HL-60/S4 treated with phorbol 12-myristate 13-acetate at 8.2 ng/mL for 4 days and 3 days (cell line): ENCODE data around the gene CCM2.

Experiments used
- in situ Hi-C: fragments of 300-500 bp; cut with MboI; formaldehyde crosslinking; loops from 2 replicates; pipeline ENCODE4 v1.15.0; 2022; ENCODE audit warnings: low sequenced_read_pairs

Gene CCM2

GRCh38 chr7:45000093-45001032, at the start of gene CCM2:
CCM2 (plus strand) TSS chr7:45000201; CDS start chr7:45000334, 133 bp downstream.
- in situ Hi-C loops = no loop called here

- in situ Hi-C loops = no loop called here
Measured at GRCh38 chr7:44953156-44953555, 46.8 kb upstream of the CCM2 start.

GRCh38 chr7:44955733-44956132, 44.3 kb upstream of the CCM2 start:
- in situ Hi-C loops = no loop called here

DNA sequence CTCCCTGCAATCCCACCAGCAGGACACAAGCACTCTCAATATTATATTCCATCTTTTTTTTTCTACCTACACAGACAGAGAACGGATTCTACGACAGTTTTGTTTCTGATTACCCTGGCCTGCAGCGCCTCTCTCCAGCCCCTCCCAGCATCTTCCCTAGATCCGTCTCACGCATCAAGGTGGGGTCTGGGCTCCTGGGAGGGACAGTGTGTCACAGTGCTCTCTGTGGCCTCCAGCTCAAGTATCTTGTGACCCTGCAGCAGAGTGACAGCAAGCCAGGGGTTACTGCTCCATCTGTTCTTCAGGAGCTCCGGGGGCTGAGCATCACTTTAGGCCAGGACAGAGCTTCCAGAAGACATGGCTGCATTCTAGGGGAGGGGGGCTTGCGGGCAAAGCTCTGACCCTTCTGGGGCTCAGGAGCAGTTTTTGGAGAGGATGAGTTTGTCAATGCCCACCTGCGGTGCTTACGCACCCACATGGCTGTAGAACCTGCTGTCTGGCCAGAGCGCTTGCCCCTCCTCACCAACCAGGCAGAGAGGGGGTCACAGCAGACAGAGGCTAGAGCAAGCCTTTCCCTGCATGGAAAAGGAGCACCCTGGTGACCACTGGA, 43.7 kb upstream of the CCM2 start:
- in situ Hi-C loops = no loop called here

DNA sequence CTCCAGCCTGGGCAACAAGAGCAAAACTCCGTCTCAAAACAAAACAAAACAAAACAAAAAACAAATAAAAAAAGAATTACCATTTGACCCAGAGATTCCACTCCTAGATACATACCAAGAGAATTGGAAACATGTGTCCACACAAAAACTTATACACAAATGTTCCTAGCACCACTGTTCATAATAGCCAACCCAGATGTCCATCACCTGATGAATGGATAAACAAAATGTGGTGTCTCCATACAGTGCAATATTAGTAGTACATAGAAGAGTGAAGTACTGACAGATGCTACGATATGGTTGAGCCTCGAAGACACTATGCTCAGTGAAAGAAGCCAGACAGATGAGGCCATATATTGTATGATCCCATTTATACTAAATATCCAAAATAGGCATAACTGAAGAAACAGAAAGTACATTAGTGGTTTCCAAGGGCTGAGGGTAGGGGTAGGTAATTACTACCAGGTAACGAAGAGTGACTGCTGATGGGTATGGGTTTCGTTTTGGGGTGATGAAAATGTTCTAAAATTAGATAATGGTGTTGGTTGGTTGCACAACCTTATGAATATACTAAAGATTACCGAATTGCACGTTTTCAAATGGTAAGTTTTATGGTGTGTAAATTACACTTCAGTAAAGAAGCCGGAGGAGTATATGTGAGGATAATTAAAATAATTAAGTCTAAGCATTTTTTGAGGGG, 41.2 kb upstream of the CCM2 start:
- in situ Hi-C loops = no loop called here

GRCh38 chr7:44959433-44959951, 40.5 kb upstream of the CCM2 start:
- in situ Hi-C loops = no loop called here

GRCh38 chr7:44960011-44960580, 39.9 kb upstream of the CCM2 start:
- in situ Hi-C loops = no loop called here

DNA sequence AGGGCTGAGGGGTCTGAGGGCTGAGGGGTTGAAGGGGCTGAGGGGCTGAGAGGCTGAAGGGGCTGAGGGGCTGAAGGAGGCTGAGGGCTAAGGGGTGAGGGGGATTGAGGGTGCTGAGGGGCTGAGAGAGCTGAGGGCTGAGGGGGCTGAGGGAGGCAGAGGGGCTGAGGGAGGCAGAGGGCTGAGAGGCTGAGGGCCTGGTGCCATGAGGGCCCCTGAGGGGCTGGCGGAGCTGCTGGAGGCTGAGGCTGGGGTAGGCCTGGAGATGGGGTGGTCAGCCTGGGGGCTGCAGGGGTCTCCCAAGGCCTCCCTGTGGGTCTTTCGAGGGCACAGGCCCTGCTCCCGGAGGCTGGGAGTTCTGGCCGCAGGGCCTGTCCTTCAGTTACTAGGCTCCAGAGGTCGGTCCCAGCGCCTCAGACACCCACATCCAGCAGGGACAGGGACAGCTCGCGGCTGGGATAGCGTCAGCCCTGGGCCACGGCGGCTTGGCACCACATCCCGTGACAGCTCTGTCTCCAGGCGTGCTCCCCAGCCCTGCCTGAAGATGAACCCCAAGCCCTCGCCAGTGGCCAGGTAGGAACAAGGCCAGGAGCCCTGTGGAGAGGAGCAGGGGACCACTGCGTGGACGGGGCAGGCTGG, 38.0 kb upstream of the CCM2 start:
- in situ Hi-C loops = no loop called here

DNA sequence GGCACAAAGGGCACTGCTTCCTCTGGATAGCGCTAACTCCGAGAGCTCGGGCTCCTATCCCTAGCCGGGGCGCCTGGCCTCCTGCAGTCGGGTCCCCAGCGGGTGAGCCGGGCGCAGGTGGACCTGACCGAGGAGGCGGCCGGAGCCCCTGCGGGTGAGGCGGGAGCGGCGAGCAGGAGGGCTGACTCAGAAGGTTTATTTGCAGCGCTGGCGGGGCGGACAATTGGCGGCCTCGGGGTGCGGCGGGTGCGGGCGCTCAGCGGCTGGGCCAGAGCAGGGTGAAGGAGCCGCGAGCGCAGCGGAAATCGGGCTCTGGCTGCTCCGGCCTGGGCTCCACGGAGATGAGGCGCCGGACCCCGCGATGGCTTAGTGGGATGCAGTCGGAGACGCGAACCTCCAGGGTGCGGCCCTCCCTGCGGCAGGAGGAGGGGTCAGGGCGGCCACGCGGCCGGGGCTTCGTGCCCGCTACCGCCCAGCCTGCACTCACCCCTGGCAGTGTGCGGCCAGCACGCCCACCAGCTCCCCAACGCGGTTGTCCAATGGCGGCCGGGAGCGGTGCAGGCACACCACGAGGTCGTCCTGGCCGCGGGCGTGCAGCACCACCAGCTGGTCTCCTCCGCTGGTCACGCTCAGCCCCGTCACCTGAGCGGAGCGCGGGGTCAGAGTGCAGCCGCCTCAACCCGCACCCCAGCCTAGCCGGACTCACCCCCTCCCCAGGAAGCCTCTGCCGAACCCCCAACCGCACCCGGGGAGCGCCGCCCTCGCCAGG, 37.3 kb upstream of the CCM2 start:
- in situ Hi-C loops = no loop called here

DNA sequence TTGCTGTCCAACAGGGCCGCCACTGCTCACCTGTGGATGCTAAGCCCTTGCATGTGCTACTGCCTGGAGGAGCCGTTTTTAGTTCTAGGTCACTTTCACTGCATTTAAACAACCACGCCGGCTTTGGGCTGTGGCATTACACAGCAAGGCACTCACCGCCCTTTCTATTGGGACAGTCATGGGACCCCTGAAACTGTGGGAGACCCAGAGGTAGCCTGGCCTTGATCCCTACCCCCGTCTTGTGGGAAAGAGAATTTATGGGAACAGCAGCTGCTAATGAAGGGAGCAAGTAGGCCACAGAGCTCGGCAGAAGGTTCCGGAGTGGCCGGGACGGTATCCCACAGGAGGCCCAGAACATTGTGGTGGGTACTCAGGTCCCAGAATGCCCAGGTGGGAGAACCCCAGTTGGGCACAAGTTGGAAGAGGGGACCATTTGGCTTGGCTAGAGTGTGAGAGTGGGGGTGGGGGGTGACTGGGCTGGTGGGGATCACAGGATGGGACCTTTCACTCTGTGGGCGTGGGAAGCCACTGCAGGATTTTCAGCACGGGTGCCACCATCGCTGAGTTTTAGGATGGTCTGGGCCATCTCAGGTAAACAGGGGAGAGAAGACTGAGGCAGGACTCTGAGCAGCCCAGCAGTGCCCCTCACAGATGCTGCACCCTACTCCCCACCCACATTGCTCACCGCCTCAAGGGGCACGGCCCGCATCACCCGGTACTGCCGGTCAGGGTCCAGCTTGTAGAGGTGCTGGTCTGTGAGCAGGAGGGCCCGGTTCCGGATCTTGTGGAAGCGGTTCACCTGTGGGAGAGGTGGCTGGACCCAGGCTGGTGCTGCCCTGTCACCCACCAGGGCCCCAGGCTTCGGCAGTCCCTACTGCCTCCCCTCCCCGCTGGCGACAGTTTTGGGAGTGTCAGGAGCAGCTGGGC, 36.4 kb upstream of the CCM2 start:
- in situ Hi-C loops = no loop called here

DNA sequence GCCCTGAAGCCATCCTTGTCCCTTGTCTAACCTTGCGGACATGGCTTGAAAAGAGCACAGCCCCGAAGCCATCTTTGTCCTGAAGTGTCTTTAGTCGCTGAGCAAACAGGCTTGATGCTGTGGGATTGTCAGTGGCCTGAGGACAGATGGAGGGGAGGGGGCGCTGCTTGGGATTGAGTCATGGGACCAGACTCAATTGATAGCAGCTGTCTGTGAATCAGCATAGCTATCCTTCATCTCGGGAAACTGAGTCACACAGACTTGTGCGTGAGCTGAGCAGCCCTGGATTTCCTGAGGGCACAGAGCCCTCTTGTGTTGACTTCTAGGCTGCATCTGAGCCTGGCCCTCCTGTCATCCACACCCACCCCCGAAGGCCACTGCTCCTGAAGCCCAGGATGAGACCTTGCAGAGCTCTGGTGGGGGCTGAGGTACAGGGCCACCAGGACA, 35.6 kb upstream of the CCM2 start:
- in situ Hi-C loops = no loop called here

DNA sequence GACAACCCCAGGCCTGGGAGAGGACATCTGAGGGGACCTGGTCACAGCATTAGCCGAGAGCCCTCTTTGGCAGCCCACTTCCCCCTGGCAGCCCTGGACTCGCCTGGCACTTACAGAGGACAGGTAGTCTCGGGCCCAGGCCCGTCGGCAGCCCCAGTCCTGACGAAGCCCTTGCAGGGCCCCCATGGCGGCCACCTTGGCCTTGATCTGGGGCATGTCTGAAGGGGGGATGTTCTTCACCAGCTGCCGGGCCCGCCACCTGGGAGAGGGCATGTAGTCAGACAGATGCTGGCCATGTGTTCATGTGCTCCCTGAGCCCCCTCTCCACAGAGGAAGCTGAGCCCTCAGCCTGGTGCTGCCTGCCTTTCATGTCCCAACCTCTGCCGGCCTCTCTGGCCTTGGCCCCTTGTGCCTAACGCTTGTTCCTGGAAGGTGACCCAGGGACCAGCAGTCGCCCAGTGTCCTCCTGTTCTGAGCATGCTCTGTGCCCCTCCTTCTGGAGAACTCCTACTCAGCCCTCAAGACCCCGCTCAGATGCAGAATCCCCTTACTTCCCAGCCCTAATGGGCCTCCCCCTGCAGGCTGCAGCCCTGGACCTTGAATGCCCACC, 35.1 kb upstream of the CCM2 start:
- in situ Hi-C loops = no loop called here

DNA sequence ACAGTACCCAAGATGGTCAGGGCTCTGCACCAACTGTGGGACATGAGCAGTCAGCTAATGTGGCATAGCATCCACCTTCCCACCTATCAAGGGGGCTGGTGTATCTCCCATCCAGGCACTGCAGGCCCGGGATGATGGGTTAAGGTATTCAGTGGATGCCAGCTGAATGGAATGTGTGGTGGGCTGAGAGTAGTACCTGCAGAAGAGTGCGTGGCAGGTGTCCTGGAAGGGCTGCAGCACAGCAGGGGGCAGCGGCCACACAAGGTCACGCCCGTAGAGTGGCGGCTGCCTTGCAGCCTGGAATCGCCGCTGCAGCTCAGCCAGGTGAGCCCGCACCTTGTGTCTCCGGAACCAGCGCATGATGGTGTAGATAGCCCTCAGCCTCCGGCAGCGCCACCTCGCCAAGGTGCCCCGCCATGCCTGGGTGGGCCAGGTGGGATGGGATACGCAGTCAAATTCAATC, 34.5 kb upstream of the CCM2 start:
- in situ Hi-C loops = no loop called here

DNA sequence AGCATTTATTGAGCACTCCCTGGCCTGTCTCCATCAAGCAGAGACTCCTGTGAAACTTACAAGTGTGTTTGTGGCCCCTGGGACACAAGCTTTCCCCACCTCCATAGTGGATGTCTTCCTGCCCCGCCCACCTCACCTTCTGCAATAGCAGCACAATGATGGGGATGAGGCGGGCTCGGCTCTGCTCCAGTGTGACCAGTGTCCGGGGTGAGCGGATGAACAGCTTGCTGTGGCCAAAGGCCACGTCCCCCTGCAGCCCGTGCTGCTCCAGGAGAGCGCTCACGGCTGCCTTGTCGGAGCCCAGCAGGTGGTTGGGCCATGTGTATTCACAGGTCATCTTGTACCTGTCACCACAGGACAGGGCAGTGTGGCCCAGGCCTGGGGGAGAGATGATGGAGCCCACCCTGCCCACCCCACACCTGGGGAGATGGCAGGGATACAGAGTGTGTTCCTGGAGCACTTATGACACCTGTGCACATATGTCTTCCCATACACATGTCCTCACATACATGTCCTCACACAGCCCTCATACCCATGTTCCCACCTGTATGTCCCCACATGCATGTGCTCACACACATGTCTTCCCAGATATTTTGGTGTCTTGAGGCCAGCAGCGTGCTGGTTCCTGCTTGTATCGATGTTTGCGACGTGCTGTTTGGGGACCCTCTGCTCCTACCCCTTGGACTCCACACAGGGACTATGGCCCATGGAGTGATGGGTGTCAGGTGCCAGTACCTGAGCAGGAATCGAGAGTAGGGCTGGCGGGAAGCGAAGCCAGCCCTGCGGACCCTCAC, 33.9 kb upstream of the CCM2 start:
- in situ Hi-C loops = no loop called here

DNA sequence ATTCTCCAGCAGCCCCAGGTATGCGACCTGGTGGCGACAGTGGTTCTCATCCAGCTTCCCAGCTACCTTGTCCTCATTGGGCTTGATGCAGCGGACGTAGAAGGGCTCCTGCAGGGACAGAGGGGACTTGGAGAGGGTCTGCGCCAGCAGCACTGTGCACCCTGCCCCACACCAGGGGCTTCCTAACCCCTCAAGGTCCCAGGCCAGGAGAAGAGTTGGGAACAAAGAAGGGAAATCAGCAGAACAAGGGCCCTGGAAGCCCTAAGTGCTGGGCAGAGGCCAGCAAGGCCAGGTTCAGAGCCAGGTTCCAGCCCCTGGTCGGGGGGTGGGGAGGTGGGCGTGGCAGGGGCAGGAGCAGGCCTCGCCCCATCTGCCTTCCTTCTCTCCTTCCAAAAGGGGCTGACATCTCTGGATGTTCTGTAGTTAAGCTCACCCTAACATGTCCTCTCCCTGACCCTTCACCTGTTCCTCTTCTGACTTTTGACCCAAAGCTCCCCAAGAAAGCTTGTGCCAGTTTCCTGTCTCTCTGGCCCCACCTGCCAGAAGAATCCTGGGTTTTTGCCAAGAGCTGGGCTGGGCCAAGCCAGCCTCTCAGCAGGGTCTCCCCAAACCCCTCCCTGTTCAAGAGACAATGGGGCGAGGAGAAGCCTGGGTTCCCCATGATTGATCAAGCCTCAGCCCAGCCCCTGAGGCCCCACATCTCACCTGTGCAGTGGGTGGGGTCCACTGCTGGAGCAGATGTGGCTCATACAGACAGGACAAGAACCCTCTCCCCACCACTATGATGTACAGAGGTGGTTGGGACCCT, 33.1 kb upstream of the CCM2 start:
- in situ Hi-C loops = no loop called here

DNA sequence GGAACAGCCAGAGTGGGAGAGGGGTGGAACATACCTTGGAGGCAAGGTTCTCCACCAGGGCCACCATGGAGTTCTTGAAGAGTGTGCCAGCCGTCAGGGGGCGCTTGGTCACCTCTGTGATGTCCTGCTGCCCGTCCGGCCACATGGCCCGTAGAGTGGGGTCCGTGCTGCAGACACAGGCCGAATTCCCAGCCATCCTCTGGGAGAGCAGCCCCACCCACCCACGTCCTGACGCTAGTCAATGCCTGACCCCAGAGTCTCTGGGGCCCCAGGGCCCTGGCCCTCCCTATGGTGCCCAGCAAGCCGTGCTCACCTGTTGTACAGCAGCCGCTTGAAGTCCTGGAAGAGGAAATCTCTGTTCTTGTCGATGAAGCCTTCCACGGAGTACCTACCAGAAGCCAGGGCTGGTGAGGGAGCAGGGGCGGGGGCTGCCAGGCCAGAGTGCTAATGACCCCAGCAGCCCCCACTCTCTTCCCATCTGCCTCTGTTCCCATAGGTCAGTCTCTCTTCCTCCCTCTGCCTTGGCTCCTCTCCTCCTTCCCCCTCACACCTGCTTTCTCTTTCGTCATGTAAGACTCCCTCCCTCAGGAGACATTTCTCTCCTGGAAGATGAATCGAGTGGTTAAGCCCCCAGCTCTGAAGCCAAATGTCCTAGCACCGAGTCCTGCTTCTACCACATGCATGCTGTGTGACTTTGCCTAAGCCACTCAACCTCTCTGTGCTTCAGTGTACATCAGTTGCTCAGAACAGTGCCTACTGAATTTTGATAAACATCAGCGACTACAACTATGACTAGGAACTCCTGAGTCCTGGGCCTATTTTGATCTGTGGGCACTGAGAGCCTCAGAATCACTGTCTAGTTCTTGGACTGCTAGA, 32.2 kb upstream of the CCM2 start:
- in situ Hi-C loops = no loop called here
